Suprapubic skin (tissue), 4 donors: ENCODE data around the gene TRAPPC2L. TPM values are rescaled to one million over a fixed set of nuclear protein-coding genes. Genes with fewer than 3 reads are reported as not detected.

Source experiments
- DNase-seq, 2 donors: peaks; one replicate each; pipeline ENCODE4 v3.0.0-alpha.2; 2019; ENCODE audit warnings: low spot score in 2 of 2
- H3K27ac ChIP-seq: fragments of 200-600 bp; sonication (generic); one replicate; pipeline ENCODE4 v1.5.1; 2019
- H3K27me3 ChIP-seq: fragments of 200-600 bp; sonication (generic); one replicate; pipeline ENCODE4 v1.5.1; 2019
- H3K36me3 ChIP-seq: fragments of 200-600 bp; sonication (generic); one replicate; pipeline ENCODE4 v1.5.1; 2019
- H3K4me1 ChIP-seq: fragments of 200-600 bp; sonication (generic); one replicate; pipeline ENCODE4 v1.5.1; 2019
- H3K4me3 ChIP-seq: fragments of 200-600 bp; sonication (generic); one replicate; pipeline ENCODE4 v1.5.1; 2019; ENCODE audit warnings: mild to moderate bottlenecking
- H3K9me3 ChIP-seq: fragments of 200-600 bp; sonication (generic); one replicate; pipeline ENCODE4 v1.5.1; 2019
- EP300 ChIP-seq: sonication (generic); formaldehyde crosslinking; IDR thresholded peaks from one replicate; pipeline ENCODE4 v1.6.1; 2017; ENCODE audit warnings: antibody characterized with exemption
- POLR2A ChIP-seq, 2 donors: fragments of 450-650 bp; IDR thresholded peaks; one replicate each; pipeline ENCODE4 v1.6.1; 2017; ENCODE audit warnings: antibody characterized with exemption in 2 of 2, mild to moderate bottlenecking in 2 of 2, moderate library complexity in 2 of 2
- POLR2AphosphoS5 ChIP-seq, 3 donors: sonication (generic); formaldehyde crosslinking; IDR thresholded peaks; one replicate each; pipeline ENCODE4 v1.6.1; 2017; ENCODE audit warnings: antibody characterized with exemption in 3 of 3
- WGBS: methylation state at CpG from one replicate; pipeline ENCODE4 v1.1.5; 2018; 5-methylcytosine and 5-hydroxymethylcytosine counted together
- total RNA-seq, 4 donors: library from RNA; depleted of rRNA; stranded (reverse); fragments of >200 nt; gene quantifications; one replicate each; pipeline ENCODE4 v1.1.0, GENCODE V29; 2016
- TF ChIP-seq, protein P1 (sequence below), 2 donors: fragments of 200-600 bp in 1 of 2; fragments of 450-650 bp in 1 of 2; sonication (generic) in 1 of 2; IDR thresholded peaks; one replicate each; pipeline ENCODE4 v1.5.1; 2016 to 2019; ENCODE audit warnings: antibody characterized with exemption in 2 of 2, mild to moderate bottlenecking in 1 of 2, moderate library complexity in 1 of 2

The TRAPPC2L gene
- total RNA-seq, 4 donors from 2014 or later = 31.9 to 49.2 (median 36.3) TPM

GRCh38 chr16:88874938-88875599, 18.1 kb downstream of the TRAPPC2L start:
- Histone ChIP-seq H3K27me3 (peaks cover 6% of the 10 kb centered on the region), H3K9me3 (no peaks in the 10 kb centered on the region), H3K27ac (no peak overlapping the region), H3K36me3 (peaks cover 6% of the 10 kb centered on the region), H3K4me1 (peaks cover 9% of the 10 kb centered on the region), H3K4me3 (no peak overlapping the region)
- 89% methylated on average over 34 of the region's 34 CpGs for WGBS
- TF ChIP-seq POLR2A (IDR thresholded peaks at IDR 0.05) (no peak), POLR2AphosphoS5 (IDR thresholded peaks at IDR 0.05) (no peak), EP300 (no peak)
- TF ChIP-seq, protein P1, sequence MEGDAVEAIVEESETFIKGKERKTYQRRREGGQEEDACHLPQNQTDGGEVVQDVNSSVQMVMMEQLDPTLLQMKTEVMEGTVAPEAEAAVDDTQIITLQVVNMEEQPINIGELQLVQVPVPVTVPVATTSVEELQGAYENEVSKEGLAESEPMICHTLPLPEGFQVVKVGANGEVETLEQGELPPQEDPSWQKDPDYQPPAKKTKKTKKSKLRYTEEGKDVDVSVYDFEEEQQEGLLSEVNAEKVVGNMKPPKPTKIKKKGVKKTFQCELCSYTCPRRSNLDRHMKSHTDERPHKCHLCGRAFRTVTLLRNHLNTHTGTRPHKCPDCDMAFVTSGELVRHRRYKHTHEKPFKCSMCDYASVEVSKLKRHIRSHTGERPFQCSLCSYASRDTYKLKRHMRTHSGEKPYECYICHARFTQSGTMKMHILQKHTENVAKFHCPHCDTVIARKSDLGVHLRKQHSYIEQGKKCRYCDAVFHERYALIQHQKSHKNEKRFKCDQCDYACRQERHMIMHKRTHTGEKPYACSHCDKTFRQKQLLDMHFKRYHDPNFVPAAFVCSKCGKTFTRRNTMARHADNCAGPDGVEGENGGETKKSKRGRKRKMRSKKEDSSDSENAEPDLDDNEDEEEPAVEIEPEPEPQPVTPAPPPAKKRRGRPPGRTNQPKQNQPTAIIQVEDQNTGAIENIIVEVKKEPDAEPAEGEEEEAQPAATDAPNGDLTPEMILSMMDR (IDR thresholded peaks at IDR 0.05) = no peak
- no peak for DNase-seq

DNA sequence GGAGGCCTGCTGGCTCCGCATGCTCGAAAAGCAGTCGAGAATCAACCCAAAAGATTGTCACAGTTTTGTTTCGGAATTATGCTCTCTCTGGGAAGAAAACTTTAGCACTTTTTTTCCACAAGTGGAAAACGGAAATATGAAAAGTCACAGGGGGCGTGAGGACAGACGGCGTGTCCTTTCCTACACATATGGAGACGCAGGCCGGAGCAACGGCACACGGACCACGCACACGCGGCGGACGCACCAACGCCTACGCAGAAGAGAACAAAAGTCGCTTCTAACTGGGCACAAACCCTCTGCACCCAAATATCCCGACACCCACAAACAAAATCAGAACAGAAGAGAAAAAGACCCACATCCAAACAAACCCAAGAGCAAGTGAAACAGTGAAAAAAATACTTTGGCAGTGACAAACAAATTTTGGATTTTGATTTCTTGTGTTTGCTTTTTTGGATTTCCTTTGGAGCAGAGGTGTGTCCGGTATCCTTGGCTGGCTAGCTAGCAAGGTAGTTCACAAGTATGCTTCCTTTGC, 18.8 kb downstream of the TRAPPC2L start:
- Histone ChIP-seq H3K27me3 (no peaks in the 10 kb centered on the region), H3K4me3 (no peak overlapping the region), H3K4me1 (peaks cover 15% of the 10 kb centered on the region), H3K9me3 (no peaks in the 10 kb centered on the region), H3K36me3 (peaks cover 6% of the 10 kb centered on the region), H3K27ac (no peak overlapping the region)
- 94% methylated on average over 22 of the region's 22 CpGs for WGBS
- no peak for DNase-seq
- TF ChIP-seq EP300 = no peak
- TF ChIP-seq POLR2A (IDR thresholded peaks at IDR 0.05) = no peak
- TF ChIP-seq, protein P1 (IDR thresholded peaks at IDR 0.05) = no peak
- no peak for TF ChIP-seq POLR2AphosphoS5 (IDR thresholded peaks at IDR 0.05)

DNA sequence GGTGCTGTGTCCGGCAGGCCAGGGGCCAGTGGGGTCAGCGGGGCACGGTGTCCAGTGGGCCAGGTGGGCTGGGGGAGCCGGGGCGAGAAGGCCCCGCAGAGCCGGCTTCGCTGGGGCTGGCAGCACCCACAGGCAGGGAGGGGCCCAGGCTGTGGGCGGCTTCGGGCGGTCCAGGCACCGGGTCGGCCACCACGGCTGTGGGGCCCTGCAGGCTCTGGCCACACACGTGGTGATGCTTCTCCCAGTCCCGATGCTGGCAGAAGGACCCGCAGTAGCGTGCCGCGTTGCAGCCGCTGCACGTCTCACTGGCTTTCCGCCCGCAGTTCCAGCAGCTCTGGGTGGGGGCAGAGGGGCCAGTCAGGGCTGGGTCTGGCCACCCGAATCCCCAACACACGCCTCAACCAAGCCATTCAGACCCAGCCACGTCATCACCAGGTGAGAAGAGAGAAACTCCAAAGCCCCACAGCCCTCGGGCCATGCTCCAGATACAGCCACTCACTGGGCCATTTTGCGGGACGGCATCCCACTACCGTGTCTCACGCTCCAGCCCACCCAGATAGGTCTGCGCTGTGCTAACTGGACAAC, 20.1 kb downstream of the TRAPPC2L start:
- H3K36me3 ChIP-seq = peaks cover 6% of the 10 kb centered on the region
- DNase-seq = no peak
- no peaks in the 10 kb centered on the region for H3K9me3 ChIP-seq
- H3K4me1 ChIP-seq = peaks cover 19% of the 10 kb centered on the region
- TF ChIP-seq POLR2A (IDR thresholded peaks at IDR 0.05) = no peak
- TF ChIP-seq, protein P1 (IDR thresholded peaks at IDR 0.05) = no peak
- no peak for TF ChIP-seq POLR2AphosphoS5 (IDR thresholded peaks at IDR 0.05)
- no peak for TF ChIP-seq EP300
- WGBS = 94% methylated on average over 10 of the region's 33 CpGs
- H3K27ac ChIP-seq = no peak overlapping the region
- H3K4me3 ChIP-seq = no peak overlapping the region
- H3K27me3 ChIP-seq = no peaks in the 10 kb centered on the region

GRCh38 chr16:88877564-88878289, 20.8 kb downstream of the TRAPPC2L start:
- H3K4me1 ChIP-seq = peaks cover 25% of the 10 kb centered on the region
- peaks cover 6% of the 10 kb centered on the region for H3K36me3 ChIP-seq
- 91% methylated on average over 13 of the region's 20 CpGs for WGBS
- no peak for TF ChIP-seq POLR2AphosphoS5 (IDR thresholded peaks at IDR 0.05)
- TF ChIP-seq EP300 = no peak
- TF ChIP-seq, protein P1 (IDR thresholded peaks at IDR 0.05) = no peak
- TF ChIP-seq POLR2A (IDR thresholded peaks at IDR 0.05) = no peak
- DNase-seq = no peak
- no peak overlapping the region for H3K27ac ChIP-seq
- H3K9me3 ChIP-seq = no peaks in the 10 kb centered on the region
- no peak overlapping the region for H3K4me3 ChIP-seq
- no peaks in the 10 kb centered on the region for H3K27me3 ChIP-seq

DNA sequence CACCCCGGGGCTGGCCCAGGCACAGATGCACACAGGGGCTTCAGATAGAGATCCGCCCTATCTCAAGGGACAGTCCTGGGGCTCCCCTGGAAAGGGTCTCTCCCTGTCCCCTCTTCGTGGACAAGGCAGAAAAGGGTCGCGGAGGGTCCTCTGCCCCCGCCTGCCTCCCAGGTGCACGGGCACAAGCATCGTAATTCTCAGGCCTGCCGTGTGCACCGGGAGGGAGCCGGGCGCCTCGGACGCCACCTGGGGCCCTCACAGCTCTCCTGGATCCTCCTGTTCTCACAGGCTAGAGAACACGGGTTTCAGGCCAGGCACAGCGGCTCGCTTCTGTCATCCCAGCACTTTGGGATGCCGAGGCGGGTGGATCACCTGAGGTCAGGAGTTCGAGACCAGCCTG, 21.4 kb downstream of the TRAPPC2L start:
- Histone ChIP-seq H3K27me3 (no peaks in the 10 kb centered on the region), H3K4me1 (peaks cover 28% of the 10 kb centered on the region), H3K4me3 (no peak overlapping the region), H3K36me3 (peaks cover 6% of the 10 kb centered on the region), H3K9me3 (no peaks in the 10 kb centered on the region), H3K27ac (no peak overlapping the region)
- no peak for DNase-seq
- no peak for TF ChIP-seq POLR2AphosphoS5 (IDR thresholded peaks at IDR 0.05)
- TF ChIP-seq POLR2A (IDR thresholded peaks at IDR 0.05) = no peak
- TF ChIP-seq EP300 = no peak
- TF ChIP-seq, protein P1 (IDR thresholded peaks at IDR 0.05) = no peak
- 93% methylated on average over 5 of the region's 20 CpGs for WGBS
